ENCODE measurements around the gene NACA2.
A peak's percentile ranks its signal among the peaks of the same experiment; 100 is the strongest.
"Not testable (repeated sequence)": the region's sequence is repeated elsewhere in the genome, so short reads cannot be mapped to it uniquely, and the experiment has no call there.

Gene NACA2

DNA sequence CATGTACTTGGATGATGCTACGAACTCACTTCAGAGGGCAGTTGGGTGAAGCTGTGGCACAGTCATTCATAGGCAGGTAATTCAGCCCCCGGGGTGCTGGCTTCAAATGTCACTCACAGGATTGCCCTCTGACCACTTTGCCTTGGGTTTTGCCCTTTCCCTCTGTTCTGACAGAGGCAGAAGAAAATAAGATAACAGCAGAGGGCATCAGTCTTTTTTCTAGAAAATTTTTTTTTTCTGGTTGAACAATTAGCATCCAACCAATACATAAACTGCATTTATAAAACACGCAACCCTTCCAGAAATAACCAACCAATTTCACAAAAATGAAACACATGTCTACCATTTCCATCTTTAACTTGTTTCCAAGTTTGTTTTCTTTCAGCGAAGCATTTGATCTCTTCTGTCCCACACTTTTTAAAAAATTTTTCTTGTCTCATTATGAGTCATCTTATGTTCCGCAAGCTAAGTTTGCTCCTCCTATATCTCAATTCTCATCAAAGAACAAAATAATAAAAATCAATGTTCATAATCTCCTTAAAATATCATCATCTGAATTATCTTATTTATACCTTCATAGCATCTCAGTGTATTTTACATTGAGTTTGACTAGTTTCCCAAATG, 15.6 kb downstream of the NACA2 start:
- DNase-seq = no peak

DNA sequence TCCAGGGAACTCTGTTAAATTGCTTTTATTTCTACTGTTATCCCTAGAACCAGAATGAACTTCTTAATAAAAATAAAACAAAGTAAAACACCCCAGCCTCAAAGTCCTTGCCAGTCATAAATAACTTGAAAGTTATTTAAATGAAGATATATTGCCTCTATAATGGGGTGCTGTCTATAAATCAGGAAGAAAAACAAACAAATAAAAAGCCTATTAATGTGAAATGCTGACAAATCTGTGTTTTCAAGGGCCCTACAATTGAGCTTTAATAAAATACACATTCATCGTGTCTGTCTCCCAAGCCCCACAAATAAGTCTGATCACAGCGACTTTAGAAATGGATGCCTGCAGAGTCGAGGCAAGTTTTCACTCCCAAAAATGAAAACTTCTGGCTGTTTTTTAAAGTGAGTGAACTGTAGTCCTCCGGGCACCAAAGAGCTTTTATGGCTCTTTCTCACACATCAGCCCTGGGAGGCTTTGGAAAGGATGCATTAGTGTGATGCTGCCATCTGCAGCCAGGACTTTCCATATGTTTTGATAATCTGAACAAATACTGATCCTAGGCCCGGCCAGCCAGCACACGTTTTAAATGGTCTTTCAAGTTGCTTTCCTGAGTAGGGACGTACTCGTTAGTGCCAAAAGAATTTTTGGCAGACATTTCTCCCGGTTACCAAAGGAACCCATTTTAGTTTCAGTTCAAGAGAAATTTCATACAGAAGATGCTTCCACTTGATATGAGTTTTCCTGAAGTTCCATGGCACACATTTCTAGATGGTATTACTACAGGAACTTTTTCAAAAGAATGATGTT, 16.3 kb downstream of the NACA2 start:
- peak; percentile 86 for DNase-seq

- not testable (repeated sequence) for DNase-seq
These were observed 18.5 kb downstream of the NACA2 start for GRCh38 chr17:61572547-61572946.

GRCh38 chr17:61571624-61572023, 19.4 kb downstream of the NACA2 start:
- no peak for DNase-seq

DNA sequence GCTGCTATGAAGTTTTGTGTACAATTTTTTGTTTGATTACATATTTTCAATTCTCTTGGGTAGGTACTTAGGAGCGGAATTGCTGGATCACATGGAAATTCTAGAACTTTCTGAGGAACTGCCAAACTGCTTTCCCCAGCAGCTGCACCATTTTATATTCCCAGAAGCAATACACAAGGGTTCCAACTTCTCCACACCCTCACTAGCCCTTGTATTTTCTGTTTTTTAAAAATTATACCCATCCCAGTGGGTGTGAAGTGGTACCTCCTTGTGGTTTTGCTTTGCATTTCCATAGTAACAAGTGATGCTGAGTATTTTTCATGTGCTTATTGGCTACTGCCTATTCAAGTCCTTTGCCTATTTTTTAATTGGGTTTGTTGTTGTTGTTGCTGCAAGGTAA, 20.9 kb downstream of the NACA2 start:
- DNase-seq = no peak

GRCh38 chr17:61569525-61569924, 21.5 kb downstream of the NACA2 start:
- not testable (repeated sequence) for DNase-seq

DNA sequence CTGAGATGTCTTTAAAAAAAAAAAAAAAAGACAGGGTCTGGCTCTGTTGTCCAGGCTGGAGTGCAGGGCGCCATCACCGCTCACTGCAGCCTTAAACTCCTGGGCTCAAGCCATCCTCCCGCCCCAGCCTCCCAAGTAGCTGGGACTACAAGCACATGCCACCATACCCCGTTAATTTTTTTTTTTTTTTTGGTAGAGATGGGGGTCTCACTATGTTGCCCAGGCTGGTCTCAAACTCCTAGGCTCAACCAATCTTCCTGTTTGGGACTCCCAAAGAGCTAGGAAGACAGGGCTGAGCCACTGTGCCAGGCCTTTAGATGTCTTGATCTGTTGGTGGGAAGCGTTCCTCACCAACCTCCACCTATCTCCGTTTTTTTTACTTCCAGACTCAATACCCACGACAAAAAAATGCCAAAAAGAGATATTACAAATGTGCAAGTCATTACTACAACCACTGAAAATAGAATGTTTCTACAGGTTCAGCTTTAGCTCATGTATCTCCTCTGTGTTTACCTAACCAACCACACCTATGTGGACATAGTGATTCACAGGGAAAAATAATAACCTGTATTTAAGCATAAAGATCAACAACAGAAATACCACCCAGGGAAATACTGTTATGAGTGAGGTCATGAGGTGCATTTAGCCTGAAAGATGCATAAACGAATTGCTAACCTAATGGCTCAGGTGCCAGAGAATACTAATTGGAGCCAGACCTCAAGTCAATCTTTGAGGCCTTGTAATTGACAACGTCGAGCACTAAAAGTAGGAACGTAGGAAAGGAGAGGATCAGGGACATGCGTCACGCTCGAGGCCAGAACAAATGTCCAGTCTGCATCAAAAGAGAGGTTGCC, 22.6 kb downstream of the NACA2 start:
- DNase-seq = no peak

DNA sequence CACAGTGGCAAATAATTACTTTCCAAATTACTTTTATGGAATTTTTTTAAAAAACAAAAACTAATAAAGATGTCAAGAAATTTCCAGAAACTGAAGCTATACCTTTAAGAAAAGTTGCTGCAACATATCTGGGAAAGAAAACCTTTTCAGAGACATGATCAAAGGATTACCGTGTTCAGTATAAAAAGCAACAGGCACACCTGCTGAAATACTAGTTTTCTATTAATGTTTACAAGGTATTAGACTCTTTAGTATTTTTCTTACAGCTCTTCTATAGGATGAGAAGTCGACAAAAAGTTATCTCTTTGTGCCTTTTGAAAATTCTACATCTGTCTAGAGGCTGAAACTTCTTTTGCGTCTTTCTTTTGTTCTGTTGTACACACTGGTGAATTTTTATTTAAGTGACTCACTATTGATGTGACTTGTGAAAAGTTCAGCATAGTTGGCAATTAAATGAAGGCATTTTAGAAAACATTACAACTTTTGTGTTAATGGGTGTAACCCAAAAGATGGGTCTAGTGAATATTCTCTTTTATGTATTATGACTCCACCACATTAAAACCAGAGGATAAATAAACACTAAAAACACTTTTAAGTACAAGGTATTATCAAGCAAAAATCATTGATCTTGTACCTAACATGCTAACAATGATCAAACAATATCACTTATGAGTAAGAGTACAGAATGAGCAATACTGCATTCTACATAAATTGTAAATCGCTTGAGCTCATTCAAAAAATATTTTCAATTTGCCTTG, 23.8 kb downstream of the NACA2 start:
- DNase-seq = no peak

- not testable (repeated sequence) for DNase-seq
These were observed 24.6 kb downstream of the NACA2 start for GRCh38 chr17:61566448-61566847.

GRCh38 chr17:61565850-61566249, 25.2 kb downstream of the NACA2 start:
- DNase-seq = not testable (repeated sequence)

- no peak for DNase-seq
These were observed 25.8 kb downstream of the NACA2 start for GRCh38 chr17:61565213-61565612.

DNA sequence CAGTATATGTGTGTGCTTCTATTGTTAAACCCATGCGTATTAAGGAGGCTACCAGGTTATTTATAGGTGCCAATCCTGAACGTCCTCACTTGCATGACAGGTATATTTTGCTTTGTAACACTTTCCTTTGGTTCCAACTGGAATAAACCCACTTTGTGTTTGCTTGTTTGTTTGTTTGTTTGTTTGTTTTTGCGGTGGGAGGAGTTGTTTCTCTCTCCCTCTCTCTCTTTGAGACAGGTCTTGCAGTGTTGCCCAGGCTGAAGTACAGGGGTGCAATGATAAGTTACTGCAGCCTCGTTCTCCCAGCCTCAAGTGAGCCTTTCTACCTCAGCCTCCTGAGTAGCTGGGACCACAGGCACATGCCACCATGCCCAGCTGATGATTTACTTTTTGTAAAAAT, 28.7 kb downstream of the NACA2 start:
- no peak for DNase-seq

- no peak for DNase-seq
These were observed 29.7 kb downstream of the NACA2 start for GRCh38 chr17:61561354-61561753.

GRCh38 chr17:61560071-61560470, 30.9 kb downstream of the NACA2 start:
- no peak for DNase-seq

GRCh38 chr17:61556224-61557188, 34.5 kb downstream of the NACA2 start:
- no peak for DNase-seq

DNA sequence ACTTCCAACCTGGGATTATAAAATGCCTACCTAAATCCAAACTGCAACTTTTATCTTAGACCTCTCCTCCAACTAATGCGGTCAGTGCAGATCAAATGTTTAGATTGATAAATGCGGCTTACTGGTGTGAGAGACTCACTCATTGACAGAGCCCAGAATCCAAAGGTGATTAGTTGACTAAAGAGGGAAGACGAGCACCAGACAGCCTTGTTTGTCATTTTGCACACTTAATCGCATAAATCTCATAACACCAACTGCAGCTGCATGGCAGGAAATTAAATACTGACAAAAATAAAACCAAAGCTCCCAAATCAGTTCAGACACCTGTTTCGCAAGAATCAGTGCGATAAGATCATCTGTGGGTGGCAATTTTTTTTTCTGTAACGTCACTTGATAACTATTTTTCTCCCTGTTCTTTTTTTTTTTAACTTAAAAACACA, 35.9 kb downstream of the NACA2 start:
- DNase-seq = no peak

GRCh38 chr17:61554209-61554608, 36.8 kb downstream of the NACA2 start:
- DNase-seq = no peak

GRCh38 chr17:61552560-61552959, 38.5 kb downstream of the NACA2 start:
- not testable (repeated sequence) for DNase-seq

DNA sequence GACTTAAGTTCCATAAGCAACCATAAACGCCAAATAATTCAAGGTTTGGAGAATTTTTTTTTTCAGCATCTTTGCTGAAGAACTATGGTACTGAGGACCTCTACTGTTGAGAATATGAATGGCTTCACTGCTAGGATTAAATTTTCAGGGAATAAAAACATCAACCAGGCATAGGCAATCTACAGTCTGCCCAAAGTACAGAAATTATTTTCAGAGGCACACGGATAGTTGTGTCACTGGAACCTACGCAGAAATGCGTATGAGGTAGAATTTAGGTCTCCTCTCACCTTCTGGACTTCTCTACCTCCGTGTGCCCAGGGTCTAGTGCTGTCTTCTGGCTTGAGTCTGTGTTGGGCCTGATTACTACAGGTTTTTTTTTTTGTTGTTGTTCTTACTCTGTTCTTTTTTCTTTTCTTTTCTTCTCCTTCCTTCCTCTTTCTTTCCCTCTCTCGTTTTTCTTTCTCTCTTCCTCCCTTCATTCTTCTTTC, 39.7 kb downstream of the NACA2 start:
- peak; percentile 83 for DNase-seq

- DNase-seq = no peak
These were observed 43.9 kb downstream of the NACA2 start for GRCh38 chr17:61547113-61547512.

DNA sequence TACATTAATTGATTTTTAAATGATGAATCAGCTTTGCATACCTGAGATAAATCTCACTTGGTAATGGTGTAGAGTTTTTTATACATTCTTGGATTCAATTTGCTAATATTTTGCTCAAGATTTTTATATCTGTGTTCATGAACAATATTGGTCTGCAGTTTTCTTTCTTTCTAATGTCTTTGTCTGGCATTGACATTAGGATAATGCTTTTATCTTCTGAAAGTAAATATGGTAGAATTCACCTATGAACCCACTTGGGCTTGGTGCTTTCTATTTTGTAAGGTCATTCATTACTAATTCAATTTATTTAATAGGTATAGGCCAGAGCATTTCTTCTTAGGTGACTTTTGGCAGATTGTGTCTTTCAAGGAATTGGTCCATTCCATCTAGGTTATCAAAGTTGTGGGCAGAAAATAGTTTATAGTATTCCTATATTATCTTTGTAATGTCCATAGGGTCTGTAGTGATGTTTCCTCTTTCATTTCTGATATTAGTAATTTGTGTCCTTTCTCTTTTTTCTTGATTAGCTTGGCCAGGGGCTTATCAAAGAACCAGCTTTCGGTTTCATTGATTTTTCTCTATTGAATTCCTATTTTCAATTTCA, 45.6 kb downstream of the NACA2 start:
- DNase-seq = no peak

All from NCI-H1694 (cell line).